ENCODE data around the gene NR1D2. TPM values are rescaled to one million over a fixed set of nuclear protein-coding genes. Genes with fewer than 3 reads are reported as not detected.

The NR1D2 gene
- total and polyA plus RNA-seq, 2 of the 13 experiments (the other 11 are each of a cell fraction or from before 2014, with no cell fraction given), result 5.3 to 8.1 TPM

GRCh38 chr3:23996095-23996524 lies 51.0 kb downstream of the NR1D2 start (continued):
- TF ChIP-seq, protein P1, sequence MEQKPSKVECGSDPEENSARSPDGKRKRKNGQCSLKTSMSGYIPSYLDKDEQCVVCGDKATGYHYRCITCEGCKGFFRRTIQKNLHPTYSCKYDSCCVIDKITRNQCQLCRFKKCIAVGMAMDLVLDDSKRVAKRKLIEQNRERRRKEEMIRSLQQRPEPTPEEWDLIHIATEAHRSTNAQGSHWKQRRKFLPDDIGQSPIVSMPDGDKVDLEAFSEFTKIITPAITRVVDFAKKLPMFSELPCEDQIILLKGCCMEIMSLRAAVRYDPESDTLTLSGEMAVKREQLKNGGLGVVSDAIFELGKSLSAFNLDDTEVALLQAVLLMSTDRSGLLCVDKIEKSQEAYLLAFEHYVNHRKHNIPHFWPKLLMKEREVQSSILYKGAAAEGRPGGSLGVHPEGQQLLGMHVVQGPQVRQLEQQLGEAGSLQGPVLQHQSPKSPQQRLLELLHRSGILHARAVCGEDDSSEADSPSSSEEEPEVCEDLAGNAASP (CRISPR knock-in tag; IDR thresholded peaks at IDR 0.05; ENCODE audit: borderline replicate concordance), result no peak
- TF ChIP-seq RAD21 (CRISPR knock-in tag; IDR thresholded peaks at IDR 0.05) (no peak), ZBTB14 (CRISPR knock-in tag; IDR thresholded peaks at IDR 0.05) (no peak), CC2D1A (CRISPR knock-in tag; IDR thresholded peaks at IDR 0.05) (no peak)

GRCh38 chr3:23999012-23999641 lies 54.0 kb downstream of the NR1D2 start:
- H3K4me1 ChIP-seq (ENCODE audit: insufficient read depth, low read length), result no peaks in the 10 kb centered on the region
- in situ Hi-C loops (cut with HindIII; ENCODE audit: extremely low pct_ligation_motif_present, low pct_unique_long_range_greater_than_20kb) (no loop called here), intact Hi-C loops (cut with micrococcal nuclease; ENCODE audit: unreplicated experiment) (loop anchor here (1.0 to 10.0 kb wide), 6 partner anchors 114 to 1033 kb away; no protein-coding TSS in a partner anchor)
- ATAC-seq (peak; percentile 53; the same call in 2 of the 3 replicates), DNase-seq (ENCODE audit: low spot score) (peak; percentile 45), FAIRE-seq (no peak)
- under 1% methylated on average over 5 of the region's 5 CpGs for whole genome bisulfite sequencing (ENCODE audit: low lambda C conversion rate)
- H4K20me1 ChIP-seq (ENCODE audit: insufficient read depth, low read length), result no peaks in the 10 kb centered on the region
- no peak overlapping the region for H3K4me3 ChIP-seq (replicated peaks in 1 of 3; ENCODE audit: insufficient read depth in 1 of 3, low read depth in 2 of 3, low read length in 3 of 3)
- ChIA-PET POLR2A (no interaction called here), CTCF (ENCODE audit: low intra/inter-chr PET ratio, low total read pairs) (interaction anchor here (0.7 to 2.3 kb wide), 4 partner anchors 239 to 685 kb away, joined by 3 to 19 read pairs (median 10); no protein-coding TSS in a partner anchor)
- no peaks in the 10 kb centered on the region for H3K79me2 ChIP-seq (ENCODE audit: insufficient read depth, low read length)
- no peaks in the 10 kb centered on the region for H3K36me3 ChIP-seq (replicated peaks in 1 of 2; ENCODE audit: control insufficient read depth in 1 of 2, insufficient read depth in 2 of 2, low read length in 2 of 2)
- H3K27ac ChIP-seq (ENCODE audit: extremely low read length, insufficient read depth, low read length), result no peak overlapping the region
- peaks cover 0 to 18% of the 10 kb centered on the region in 2 experiments; a peak in 2 of 5 replicates for H3K27me3 ChIP-seq (ENCODE audit: control insufficient read depth in 1 of 2, insufficient read depth in 2 of 2, low read length in 2 of 2)
- H3K9ac ChIP-seq (ENCODE audit: insufficient read depth, low read depth, low read length), result no peak overlapping the region
- no TSS peak for BruUV-seq (replicated peaks)
- H3K4me2 ChIP-seq (ENCODE audit: low read depth, low read length), result no peak overlapping the region
- H2AFZ ChIP-seq (ENCODE audit: low read length), result no peak overlapping the region
- no peaks in the 10 kb centered on the region for H3K9me3 ChIP-seq (ENCODE audit: low read length)
- TF ChIP-seq ZMYM4 (CRISPR knock-in tag; IDR thresholded peaks at IDR 0.05) (0 out of 2 replicates have a peak, but pooled peaks have one; percentile 20), ZNF7 (CRISPR knock-in tag; IDR thresholded peaks at IDR 0.05) (no peak), ZNF263 (CRISPR knock-in tag; IDR thresholded peaks at IDR 0.05) (no peak), RAD21 (CRISPR knock-in tag; IDR thresholded peaks at IDR 0.05) (peak; percentile 84), ZNF136 (CRISPR knock-in tag; IDR thresholded peaks at IDR 0.05; ENCODE audit: low read depth) (no peak), HOXA9 (CRISPR knock-in tag; IDR thresholded peaks at IDR 0.05; ENCODE audit: borderline replicate concordance) (no peak), AGO2 (optimal IDR thresholded peaks at IDR 0.05; ENCODE audit: low read depth, low read length) (no peak), CBX1 (IDR thresholded peaks at IDR 0.05; ENCODE audit: low read depth) (no peak), REPIN1 (CRISPR knock-in tag; IDR thresholded peaks at IDR 0.05; ENCODE audit: borderline replicate concordance, low read depth) (no peak), FOXP1 (IDR thresholded peaks at IDR 0.05) (no peak), FOXP1 (CRISPR knock-in tag; IDR thresholded peaks at IDR 0.05) (0 out of 2 replicates have a peak, but pooled peaks have one; percentile 5), MIXL1 (CRISPR knock-in tag; IDR thresholded peaks at IDR 0.05) (peak; percentile 53; the same call in 1 of the 2 replicates), NRL (CRISPR knock-in tag; IDR thresholded peaks at IDR 0.05; ENCODE audit: borderline replicate concordance) (no peak), SETDB1 (CRISPR knock-in tag; IDR thresholded peaks at IDR 0.05; ENCODE audit: borderline replicate concordance) (no peak), ZBTB44 (CRISPR knock-in tag; IDR thresholded peaks at IDR 0.05) (no peak)
- TF ChIP-seq, protein P2, sequence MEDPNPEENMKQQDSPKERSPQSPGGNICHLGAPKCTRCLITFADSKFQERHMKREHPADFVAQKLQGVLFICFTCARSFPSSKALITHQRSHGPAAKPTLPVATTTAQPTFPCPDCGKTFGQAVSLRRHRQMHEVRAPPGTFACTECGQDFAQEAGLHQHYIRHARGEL (CRISPR knock-in tag; IDR thresholded peaks at IDR 0.05), result no peak

All from HepG2 (cell line).